WERI-Rb-1 (cell line): ENCODE measurements around the gene RALA.

Source experiments
- DNase-seq: peaks from one replicate; pipeline ENCODE4 v3.0.0-alpha.2; 2020
- H3K27ac ChIP-seq: fragments of 250-450 bp; sonication (Bioruptor Pico); 2 replicates; pipeline ENCODE4 v1.5.1; 2020; ENCODE audit warnings: mild to moderate bottlenecking, moderate library complexity
- H3K27me3 ChIP-seq: fragments of 250-450 bp; sonication (Bioruptor Pico); 2 replicates; pipeline ENCODE4 v1.5.1; 2021; ENCODE audit warnings: mild to moderate bottlenecking, low read depth, moderate library complexity; ENCODE audit not compliant: insufficient read depth, severe bottlenecking
- H3K36me3 ChIP-seq: fragments of 250-450 bp; sonication (Bioruptor Pico); 2 replicates; pipeline ENCODE4 v1.5.1; 2020; ENCODE audit warnings: mild to moderate bottlenecking, moderate library complexity
- H3K4me3 ChIP-seq: 2 replicates; pipeline ENCODE4 v1.5.1; 2011; ENCODE audit warnings: low read depth, mild to moderate bottlenecking, control low read depth, low read length
- H3K9me3 ChIP-seq: fragments of 250-450 bp; sonication (Bioruptor Pico); 2 replicates; pipeline ENCODE4 v1.5.1; 2021; ENCODE audit warnings: mild to moderate bottlenecking, moderate library complexity; ENCODE audit not compliant: severe bottlenecking
- TF ChIP-seq, protein P1 (sequence below): IDR thresholded peaks from 2 replicates; pipeline ENCODE4 v1.5.1; 2011; ENCODE audit warnings: low read depth, mild to moderate bottlenecking, control low read depth, inconsistent platforms, low read length

Gene RALA, protein sequence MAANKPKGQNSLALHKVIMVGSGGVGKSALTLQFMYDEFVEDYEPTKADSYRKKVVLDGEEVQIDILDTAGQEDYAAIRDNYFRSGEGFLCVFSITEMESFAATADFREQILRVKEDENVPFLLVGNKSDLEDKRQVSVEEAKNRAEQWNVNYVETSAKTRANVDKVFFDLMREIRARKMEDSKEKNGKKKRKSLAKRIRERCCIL

DNA sequence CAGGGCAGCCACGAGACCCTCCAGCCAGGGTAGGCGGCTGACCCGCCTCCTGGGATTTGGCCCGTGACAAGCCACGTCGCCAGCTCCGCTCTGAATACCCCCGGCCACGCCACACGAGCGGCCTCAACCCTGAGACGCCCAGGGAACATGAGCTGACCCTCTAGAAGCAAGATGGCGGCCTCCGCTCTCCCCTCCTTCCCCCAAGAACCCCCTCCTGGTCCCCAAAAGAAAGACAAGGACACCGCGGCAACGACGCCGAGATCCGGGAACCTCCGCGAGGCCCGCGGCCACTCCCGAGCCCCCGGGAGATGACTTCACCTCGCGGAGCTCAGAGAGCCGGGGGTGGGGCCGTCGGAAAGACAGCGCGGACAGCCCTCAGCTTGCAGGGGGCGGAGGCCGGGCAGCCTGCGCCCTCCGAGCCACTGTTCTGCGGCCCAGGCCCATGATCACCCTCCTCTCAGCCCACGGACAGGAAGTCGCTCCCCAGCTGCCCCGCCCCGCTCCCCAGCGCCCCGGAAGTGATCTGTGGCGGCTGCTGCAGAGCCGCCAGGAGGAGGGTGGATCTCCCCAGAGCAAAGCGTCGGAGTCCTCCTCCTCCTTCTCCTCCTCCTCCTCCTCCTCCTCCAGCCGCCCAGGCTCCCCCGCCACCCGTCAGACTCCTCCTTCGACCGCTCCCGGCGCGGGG lies at the start of gene RALA:
Gene RALA, plus strand, starts transcription at position 526 of the 685 bp plus-strand sequence. CDS start 63,096 bp downstream, outside the sequence.
- TF ChIP-seq, protein P1, sequence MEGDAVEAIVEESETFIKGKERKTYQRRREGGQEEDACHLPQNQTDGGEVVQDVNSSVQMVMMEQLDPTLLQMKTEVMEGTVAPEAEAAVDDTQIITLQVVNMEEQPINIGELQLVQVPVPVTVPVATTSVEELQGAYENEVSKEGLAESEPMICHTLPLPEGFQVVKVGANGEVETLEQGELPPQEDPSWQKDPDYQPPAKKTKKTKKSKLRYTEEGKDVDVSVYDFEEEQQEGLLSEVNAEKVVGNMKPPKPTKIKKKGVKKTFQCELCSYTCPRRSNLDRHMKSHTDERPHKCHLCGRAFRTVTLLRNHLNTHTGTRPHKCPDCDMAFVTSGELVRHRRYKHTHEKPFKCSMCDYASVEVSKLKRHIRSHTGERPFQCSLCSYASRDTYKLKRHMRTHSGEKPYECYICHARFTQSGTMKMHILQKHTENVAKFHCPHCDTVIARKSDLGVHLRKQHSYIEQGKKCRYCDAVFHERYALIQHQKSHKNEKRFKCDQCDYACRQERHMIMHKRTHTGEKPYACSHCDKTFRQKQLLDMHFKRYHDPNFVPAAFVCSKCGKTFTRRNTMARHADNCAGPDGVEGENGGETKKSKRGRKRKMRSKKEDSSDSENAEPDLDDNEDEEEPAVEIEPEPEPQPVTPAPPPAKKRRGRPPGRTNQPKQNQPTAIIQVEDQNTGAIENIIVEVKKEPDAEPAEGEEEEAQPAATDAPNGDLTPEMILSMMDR = no peak
- H3K9me3 ChIP-seq = no peaks in the 10 kb centered on the region
- H3K27me3 ChIP-seq = no peaks in the 10 kb centered on the region
- DNase-seq = peak; percentile 96
- H3K36me3 ChIP-seq = peaks cover 3% of the 10 kb centered on the region; the same call in 1 of the 2 replicates
- H3K4me3 ChIP-seq = peak within 1 kb of the TSS; percentile 92
- H3K27ac ChIP-seq = peak within 1 kb of the TSS; percentile 94

DNA sequence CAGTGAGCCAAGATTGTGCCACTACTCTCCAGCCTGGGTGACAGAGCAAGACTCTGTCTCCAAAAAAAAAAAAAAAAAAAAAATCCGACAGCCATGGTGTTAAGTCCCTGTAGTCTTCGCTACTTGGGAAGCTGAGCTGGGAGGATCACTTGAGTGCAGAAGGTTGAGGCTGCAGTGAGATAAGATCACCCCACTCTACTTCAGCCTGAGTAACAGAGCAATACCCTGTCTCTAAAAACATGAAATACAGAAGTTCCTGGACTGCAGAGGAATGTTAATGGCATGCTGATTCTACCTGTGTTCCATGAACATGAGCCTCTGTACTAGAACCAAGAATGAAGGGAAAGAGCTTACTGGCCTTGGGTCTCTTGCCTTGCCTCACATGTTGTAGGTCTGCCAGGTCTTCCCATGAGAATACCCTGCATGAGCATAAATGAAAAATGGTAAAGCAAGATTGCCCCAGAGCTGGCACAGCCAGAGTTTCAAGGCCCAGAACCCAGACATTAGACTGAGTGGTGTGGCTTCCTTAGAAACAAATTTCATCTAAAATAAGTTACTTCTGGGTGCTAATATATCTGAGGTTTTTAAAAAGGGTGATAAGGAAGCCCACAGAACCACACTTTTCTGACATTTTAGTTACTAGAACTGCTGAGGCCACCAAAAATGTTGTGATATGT lies 48.6 kb upstream of the RALA start:
- no peak overlapping the region for H3K27ac ChIP-seq
- no peak overlapping the region for H3K4me3 ChIP-seq
- H3K36me3 ChIP-seq = peaks cover 27% of the 10 kb centered on the region
- TF ChIP-seq, protein P1 = no peak
- DNase-seq = no peak
- H3K27me3 ChIP-seq = no peaks in the 10 kb centered on the region
- peaks cover 2% of the 10 kb centered on the region for H3K9me3 ChIP-seq

DNA sequence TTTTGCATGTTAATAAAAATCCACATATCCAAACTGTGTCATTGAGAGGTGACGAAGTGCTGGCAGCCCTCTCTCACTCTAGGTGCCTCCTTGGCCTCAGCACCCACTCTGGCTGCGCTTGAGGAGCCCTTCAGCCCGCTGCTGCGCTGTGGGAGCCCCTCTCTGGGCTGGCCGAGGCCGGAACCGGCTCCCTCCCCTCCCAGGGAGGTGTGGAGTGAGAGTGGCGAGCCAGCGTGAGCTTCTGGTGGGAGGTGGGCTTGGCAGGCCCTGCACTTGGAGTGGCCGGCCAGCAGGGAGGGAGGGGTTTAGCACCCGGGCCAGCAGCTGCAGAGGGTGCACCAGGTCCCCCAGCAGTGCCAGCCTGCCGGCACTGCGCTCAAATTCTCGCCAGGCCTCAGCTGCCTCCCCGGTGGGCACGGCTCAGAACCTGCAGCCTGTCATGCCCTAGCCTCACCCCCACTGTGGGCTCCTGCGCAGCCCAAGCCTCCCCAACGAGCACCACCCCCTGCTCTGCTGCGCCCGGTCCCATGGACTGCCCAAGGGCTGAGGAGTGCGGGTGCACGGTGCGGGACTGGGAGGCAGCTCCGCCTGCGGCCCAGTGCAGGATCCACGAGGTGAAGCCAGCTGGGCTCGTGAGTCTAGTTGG lies 46.0 kb upstream of the RALA start:
- Histone ChIP-seq H3K4me3 (no peak overlapping the region), H3K9me3 (peaks cover 2% of the 10 kb centered on the region), H3K27me3 (no peaks in the 10 kb centered on the region), H3K36me3 (peaks cover 13% of the 10 kb centered on the region), H3K27ac (no peak overlapping the region)
- DNase-seq = no peak
- TF ChIP-seq, protein P1 = no peak

DNA sequence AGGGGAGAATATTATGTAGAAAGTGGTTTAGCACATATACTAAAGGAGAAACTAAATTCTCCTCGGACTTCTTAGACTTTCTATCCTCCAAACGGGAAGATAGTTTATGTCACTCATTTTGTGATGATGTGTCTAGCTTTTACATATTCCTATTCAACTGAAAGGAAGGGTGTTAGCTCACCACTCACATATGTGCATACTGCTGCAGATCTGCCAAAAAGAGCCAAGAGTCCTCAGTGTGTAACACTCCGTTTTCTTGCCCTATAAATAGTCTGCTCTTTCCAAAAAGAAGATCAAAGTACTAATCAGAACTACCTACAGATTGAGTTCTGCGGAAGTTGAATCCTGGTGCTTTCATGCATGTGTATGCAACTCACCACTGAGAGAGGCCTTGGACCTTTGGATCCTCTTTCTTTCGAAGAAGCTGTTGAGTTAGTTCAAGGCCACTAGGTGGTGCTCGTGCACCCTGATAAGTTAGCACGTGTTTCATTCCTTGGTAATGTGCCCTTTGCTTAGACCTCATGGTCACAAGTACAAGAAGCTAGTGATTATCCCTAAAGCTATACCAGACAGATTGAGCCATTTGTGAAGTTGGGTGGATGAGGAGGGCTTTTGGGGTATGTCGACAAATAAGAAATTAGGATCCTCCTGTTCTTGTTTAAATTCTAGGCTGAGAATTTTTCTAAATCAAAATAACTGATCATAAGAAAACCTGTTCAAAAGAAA lies 43.1 kb upstream of the RALA start:
- Histone ChIP-seq H3K9me3 (peaks cover 2% of the 10 kb centered on the region), H3K36me3 (peaks cover 7% of the 10 kb centered on the region), H3K27me3 (no peaks in the 10 kb centered on the region), H3K27ac (no peak overlapping the region), H3K4me3 (no peak overlapping the region)
- TF ChIP-seq, protein P1 = peak; percentile 79
- peak; percentile 76 for DNase-seq

DNA sequence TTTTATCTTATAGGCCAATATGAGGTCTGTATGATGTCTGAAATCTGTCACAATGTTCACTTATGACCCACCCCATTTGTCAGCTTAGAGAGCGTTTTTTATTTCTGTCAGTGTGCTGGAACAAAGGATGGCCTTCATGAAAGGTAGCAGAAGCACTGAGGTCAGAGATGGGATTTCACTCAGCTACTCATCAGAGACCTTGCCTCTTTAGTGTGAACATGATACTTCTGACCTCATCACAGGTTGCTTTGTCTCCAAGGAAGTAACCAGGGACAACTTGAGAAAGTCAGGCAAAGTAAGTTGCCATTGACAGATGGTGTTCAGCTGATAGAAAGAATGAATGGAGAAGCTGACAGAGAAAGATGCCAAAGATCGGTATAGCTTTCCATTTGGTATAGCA lies 40.8 kb upstream of the RALA start:
- Histone ChIP-seq H3K9me3 (no peaks in the 10 kb centered on the region), H3K27ac (no peak overlapping the region), H3K4me3 (no peak overlapping the region), H3K27me3 (no peaks in the 10 kb centered on the region), H3K36me3 (no peaks in the 10 kb centered on the region; the same call in 1 of the 2 replicates)
- no peak for DNase-seq
- TF ChIP-seq, protein P1 = no peak
